GM12891 (cell line): Measurements from ENCODE around the gene NUDT8.

Experiments used
- PAX5 ChIP-seq: IDR thresholded peaks from 2 replicates; pipeline ENCODE4 v1.6.1; 2011; ENCODE audit warnings: low read length, moderate library complexity, mild to moderate bottlenecking; ENCODE audit not compliant: insufficient read depth, severe bottlenecking
- POLR2A ChIP-seq: IDR thresholded peaks from 2 replicates; pipeline ENCODE4 v1.6.1; 2011; ENCODE audit warnings: low read depth, low read length, control low read depth
- POLR2AphosphoS5 ChIP-seq: IDR thresholded peaks from 2 replicates; pipeline ENCODE4 v1.6.1; 2011; ENCODE audit warnings: low read depth, low read length, control low read depth
- POU2F2 ChIP-seq: IDR thresholded peaks from 2 replicates; pipeline ENCODE4 v1.6.1; 2011; ENCODE audit warnings: low read depth, mild to moderate bottlenecking, control low read depth, low read length, moderate library complexity
- SPI1 ChIP-seq: IDR thresholded peaks from 2 replicates; pipeline ENCODE4 v1.6.1; 2011; ENCODE audit warnings: low read depth, low read length, control low read depth
- TAF1 ChIP-seq: IDR thresholded peaks from 2 replicates; pipeline ENCODE4 v1.6.1; 2011; ENCODE audit warnings: low read depth, low read length, control low read depth

DNA sequence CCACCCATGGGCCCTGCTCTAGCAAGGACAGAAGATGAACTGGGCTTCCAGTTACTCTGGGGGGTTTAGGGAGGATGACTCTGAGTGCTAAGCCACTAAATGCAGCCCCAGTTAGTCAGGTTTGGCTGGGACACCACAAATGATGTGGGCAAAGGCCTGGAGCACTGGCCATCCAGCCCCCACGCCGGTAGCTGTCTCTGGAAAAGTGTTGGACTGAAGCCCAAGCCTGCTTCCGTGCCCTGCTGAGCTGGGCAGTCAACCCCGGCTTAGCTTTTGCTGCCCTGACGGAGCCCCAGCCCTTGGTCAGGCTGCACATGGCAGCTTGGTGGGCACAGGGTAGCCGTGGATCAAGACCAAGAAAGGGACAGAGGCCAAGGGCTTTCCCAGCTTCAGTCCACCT, 51.8 kb downstream of the NUDT8 start:
- no peak for TF ChIP-seq POLR2A
- TF ChIP-seq TAF1: no peak
- no peak for TF ChIP-seq POLR2AphosphoS5
- TF ChIP-seq PAX5: no peak
- no peak for TF ChIP-seq POU2F2
- no peak for TF ChIP-seq SPI1
